NCI-H2171 (cell line): Measurements from ENCODE around the gene TPRN.
A peak's percentile ranks its signal among the peaks of the same experiment; 100 is the strongest.

Source experiments
- DNase-seq: peaks from one replicate; lab custom pipeline; 2025; lab: John Stamatoyannopoulos, UW

The TPRN gene

DNA sequence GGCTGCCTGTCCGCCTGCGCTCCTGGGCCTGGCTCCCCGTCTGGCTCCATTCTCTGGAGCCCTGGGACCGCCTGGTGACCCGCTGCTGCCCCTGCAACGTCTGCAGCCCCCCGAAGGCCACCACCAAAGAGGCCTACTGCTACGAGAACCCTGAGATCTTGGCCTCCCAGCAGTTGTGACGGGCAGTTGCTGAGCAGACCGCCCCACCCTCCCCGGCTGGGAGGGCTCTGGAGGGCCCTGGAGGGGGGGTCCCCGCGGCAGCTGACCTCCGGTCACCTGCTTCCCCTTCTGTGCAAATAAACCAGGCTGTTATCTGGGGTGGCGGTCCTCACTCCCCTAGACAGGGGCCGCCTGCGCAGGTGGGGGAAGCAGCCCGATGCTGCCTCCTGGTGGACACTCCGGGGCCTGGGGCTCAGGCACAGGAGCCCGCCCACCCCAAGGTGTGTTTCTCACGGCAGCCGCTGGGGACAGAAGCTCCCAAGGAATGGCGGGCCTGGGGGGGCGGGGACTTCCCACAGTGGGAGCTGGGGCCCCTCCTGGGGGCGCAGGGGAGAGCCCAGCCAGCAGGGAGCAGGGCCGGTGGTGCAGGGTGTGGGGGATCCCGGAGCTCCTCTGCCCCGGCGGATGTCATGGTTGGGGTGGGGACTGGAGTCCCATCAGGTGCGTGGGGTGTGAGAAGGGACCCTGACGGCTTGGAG lies 35.8 kb upstream of the TPRN start:
- DNase-seq: peak; percentile 96

DNA sequence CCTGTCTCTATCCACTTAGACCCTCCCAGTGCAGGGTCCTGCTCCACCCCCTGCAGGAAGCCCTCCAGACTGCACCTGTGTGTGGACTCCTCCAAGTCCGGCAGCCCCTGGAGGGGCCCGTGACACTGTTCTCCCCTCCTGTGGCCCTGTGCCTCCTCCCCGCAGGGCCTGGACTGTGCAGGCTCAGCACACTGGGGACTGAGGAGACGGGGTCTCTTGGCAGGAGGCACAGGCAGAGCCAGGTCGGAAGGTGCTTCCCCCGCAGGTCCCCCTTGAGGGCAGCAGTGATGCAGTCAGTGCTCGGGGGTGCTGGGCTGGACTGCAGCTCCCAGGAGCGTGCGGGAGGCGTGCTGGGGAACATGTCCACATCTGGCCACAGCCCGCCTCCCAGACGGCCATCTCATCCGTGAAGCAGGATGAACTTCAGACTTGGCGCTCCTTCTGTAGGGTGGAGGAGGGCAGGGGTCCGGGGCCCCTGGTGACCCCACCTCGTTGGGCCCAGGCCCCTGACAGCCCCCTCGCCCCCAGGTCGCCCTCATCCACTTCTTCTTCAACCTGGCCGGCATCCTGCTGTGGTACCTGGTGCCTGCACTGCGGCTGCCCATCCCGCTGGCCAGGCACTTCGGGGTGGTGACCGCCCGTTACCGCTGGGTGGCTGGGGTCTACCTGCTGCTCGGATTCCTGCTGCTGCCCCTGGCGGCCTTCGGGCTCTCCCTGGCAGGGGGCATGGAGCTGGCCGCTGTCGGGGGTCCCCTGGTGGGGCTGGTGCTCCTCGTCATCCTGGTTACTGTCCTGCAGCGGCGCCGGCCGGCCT lies 35.1 kb upstream of the TPRN start:
- no peak for DNase-seq

DNA sequence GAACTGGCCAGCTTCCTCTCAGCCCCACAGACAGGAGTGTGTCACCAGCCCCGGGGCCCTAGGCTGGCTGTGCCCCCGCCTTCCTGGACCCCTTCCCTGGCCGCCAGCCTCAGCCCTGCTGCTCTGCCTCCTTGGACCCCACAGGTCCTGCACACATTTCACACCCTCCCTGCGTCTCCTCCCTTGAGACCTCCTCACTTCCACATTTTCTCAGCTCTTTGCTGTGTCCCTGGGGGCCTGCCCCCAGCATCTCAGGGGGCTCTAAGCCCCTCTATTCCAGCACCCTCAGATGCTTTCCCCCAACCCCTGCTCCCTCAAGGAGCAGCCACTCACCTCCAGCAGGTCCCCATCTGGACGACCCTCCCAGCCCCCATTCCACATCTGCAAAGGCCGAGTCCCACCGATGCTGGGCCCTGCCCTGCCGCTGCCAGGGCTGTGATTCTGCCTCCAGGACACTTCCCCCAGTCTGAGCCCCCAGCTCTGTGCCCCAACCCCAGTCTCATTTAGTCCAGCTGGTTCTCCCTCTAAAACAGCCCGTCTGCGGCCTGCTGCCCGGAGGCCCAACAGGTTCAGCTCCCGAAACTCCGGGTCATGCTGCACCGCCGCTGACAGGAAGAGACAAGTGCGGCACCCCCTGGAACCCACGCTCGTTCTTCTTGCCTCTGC lies 34.4 kb upstream of the TPRN start:
- no peak for DNase-seq

DNA sequence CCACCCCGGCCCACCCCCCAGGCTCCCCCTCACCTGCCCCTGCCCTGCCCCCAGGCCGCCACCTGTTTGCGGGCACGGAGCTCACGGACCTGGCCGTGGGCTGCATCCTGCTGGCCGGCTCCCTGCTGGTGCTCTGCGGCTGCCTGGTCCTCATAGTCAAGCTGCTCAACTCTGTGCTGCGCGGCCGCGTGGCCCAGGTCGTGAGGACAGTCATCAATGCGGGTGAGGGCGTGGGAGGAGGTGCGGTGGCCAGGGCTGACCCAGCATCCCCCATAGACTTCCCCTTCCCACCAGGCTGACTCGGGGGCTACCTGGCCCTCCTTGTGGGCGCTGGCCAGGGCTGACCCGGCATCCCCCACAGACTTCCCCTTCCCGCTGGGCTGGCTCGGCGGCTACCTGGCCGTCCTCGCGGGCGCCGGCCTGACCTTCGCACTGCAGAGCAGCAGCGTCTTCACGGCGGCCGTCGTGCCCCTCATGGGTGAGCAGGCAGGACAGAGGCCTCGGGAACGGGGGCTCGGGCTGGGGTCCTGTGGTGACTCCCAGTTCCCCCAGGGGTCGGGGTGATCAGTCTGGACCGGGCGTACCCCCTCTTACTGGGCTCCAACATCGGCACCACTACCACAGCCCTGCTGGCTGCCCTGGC lies 33.6 kb upstream of the TPRN start:
- no peak for DNase-seq

DNA sequence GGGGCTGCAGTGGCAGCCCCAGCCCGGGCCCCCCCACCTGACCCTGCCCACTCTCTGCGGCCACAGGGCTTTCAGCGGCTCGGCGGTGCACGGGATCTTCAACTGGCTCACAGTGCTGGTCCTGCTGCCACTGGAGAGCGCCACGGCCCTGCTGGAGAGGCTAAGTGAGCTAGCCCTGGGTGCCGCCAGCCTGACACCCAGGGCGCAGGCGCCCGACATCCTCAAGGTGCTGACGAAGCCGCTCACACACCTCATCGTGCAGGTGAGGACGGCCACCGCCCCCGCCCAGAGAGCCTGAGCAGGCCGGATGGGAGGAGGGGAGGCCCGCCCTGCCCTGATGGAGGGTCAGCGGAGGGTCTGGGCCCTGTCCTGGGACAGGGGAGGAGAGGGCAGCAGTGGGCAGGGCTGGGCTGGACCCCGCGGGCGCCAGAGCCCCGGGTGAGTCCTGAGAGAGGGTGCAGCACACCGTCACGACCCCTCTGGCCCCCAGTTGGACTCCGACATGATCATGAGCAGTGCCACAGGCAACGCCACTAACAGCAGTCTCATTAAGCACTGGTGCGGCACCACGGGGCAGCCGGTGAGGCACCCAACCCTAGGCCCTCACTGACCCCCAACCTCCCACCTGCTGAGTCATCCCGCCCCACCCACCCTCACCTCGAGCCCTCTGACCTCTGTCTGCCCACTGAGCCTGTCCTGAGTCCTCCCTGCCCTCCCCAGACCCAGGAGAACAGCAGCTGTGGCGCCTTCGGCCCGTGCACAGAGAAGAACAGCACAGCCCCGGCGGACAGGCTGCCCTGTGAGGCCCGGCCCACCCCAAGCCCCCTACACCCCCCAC lies 32.8 kb upstream of the TPRN start:
- DNase-seq: no peak

DNA sequence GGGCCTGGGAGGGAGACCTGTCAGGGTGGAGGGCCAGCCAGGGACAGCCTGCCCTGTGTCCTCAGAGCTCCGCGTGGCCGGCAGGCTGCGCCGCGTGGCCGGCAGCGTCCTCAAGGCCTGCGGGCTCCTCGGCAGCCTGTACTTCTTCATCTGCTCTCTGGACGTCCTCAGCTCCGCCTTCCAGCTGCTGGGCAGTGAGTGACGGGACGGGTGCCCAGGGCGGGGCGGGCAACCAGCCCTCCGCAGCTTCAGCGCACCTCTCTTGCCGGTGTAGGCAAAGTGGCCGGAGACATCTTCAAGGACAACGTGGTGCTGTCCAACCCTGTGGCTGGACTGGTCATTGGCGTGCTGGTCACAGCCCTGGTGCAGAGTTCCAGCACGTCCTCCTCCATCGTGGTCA lies 32.0 kb upstream of the TPRN start:
- DNase-seq: no peak

DNA sequence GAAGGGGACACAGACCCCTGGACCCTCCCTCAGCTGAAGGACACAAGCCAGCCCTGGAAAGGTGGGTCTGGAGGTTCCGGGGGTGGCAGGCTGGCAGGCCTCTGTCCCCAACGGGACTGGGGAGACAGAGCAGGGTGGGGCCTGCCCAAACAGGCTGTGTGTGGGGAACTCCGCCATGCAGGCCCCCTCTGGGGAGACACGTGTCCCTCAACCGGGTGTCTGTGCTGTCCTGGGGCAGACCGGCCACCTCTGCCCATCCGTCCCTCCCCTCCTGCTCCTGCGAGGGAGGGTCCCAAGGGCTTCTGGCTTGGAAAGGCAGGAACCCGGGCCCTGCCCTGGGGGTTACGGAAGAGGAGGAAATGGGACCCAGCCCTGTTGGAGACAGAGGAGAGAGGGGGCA lies 31.6 kb upstream of the TPRN start:
- DNase-seq: no peak

DNA sequence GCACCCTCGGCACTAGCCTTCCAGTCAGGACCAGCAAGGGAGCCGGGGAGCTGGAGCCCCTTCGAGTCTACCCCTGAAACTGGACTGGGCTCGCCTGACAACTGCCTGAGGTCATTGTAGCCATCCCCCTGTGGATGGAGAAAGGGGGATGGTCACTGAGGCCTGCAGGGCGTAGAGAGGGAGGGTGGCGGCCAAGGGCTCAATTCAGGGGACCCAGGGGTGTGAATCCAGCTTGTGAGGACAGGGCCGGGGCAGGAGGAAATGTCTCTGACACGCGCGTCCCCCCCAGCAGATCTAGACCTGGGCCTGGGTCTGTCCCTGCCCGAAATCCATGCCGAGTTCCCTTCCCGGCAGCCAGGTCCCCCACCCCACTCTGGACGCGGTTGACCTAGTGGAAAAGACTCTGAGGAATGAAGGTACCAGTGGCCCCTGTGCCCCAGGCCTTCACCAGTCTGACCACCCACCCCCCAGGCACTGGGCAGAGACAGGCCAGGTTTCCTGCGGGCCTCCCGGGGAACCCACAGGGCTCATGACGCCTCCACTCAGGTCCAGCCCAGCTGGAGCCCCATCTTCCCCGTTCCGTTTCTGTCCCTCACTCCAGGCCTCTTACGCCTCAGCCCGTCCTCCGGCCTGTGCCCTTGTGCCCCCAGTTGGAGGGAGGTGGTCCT lies 31.0 kb upstream of the TPRN start:
- no peak for DNase-seq

DNA sequence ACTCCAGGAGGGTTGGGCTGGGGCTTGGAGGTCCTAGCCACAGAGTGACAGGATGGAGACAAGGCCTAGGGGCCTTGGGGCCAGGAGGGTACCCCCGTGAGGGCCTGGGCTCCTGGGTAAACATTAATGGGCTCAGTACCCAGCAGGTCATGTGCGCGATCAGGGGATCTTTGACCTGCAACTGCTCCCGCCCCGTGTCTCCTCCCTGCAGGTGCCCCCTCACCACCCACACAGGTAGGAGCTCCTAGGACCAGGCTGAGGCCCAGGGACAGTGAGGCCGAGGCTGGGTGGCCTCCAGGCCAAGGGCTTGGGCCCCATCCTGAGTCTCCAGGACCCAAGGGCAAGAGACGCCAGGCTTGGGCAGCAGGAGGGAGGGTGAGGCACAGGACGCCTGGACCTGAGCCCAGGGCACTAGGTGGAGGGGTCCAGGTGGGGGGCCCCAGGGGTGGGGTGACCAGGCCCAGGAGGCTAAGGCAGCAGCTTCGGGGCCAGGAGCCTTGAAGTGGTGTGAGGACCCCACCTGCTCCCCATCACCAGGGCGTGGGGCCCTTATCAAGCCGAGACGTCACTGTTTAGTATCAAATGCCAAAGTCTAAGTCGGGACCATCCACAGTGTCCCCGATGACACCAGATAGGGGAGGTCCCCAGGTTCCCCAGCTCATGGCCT lies 30.3 kb upstream of the TPRN start, which contains the start of gene SLC34A3:
Gene SLC34A3, plus strand, starts transcription at position 197 of the 667 bp plus-strand sequence. CDS start 802 bp downstream, outside the sequence.
- DNase-seq: no peak

DNA sequence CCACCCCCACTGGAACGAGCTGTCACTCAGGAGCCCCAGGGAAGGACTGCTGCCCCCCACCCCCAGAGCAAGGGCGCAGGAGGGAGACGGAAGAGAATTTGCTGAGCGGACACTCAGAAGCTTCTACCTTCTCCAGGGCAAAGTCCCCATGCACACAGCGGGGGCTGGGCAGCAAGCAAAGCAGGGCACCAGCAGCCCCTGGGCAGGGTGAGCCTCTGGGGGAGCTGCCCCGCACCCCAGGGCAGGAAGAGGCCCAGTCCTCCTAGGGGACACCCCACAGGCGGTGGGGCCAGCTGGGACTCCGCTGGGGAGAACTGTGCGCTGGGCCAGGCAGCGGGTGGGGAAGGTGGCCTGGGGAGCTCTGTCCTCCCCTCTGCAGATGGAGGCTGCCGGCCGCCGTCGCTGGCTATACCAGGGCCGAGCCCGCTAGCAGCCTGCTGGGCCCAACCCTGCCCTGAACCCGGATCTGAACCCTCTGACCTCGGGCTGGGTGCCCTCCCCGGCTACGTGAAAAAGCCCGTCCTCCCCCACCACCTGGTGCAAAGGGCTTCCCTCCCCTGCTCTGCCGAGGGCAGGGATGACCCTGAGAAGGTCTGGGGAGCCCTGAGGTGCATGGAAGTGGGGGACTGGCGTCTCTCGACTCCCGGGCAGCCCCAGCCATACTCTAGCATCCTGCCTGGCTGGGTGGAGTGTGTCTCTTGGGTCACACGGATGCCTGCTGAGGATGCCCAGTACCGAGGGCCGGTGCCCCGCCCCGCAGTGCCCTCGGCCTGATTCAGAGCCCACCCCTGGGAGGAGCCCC lies 29.6 kb upstream of the TPRN start:
- DNase-seq: no peak

DNA sequence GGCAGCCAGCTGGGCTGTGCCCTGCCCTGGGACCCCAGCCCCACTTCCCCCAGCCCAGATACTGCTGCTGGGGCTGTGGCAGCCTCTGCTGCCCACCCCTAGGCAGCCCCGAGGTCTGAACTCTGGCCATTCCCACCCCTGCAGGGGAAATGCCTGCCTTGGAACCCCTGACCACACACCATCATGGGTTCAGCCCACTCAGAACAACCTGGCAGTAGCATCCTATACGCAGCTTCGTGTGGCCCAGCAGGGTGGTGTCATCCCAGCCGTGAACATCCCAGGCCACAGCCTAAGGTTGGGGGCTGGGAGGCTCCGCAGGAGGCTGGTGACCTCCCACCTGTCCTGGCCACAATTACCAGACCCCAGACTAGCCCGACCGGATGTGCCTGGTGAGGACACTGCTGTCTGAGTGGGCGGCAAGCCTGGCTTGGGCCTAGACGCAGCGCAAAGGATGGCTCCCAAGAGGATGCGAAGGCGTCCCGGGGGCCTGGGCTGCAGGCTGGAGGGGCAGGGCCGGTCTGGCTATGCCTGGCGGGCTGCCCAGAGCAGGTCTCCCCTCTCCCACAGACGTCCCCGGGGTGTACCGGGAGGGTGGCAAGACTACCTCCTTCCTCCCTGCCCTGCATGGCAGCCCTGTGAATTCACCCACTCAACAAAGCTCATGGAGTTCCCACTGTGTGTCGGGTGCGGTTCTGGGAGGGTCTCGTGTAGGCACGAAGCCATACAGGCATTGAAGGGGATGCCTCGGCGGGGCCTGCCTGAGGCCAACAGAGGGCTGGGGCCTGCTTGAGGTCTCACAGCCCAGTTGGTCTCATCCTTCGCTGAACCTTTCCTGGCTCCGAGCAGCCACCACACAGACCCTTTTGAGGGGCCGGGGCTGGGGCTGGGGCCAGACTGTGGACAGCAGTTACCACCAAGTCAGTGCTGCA lies 28.7 kb upstream of the TPRN start:
- DNase-seq: no peak

DNA sequence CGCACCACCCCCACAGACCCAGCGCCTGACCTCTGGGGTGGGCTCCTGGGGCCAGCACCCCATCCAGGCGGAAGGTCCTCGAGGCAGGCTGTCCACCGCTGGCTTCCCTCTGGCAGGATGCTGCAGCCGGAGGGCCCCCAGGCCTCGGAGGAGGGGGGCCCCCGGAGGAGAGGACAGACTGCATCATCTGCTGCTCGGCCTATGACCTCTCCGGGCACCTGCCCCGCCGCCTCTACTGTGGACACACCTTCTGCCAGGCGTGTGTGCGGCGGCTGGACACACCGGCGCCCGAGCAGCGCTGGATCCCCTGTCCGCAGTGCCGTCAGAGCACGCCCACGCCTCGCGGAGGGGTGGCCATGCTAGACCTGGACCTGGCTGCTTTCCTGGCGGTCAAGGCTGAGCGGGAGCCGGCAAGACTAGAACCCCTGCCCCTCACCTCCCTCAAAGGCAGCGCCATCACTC lies 28.0 kb upstream of the TPRN start:
- DNase-seq: no peak

DNA sequence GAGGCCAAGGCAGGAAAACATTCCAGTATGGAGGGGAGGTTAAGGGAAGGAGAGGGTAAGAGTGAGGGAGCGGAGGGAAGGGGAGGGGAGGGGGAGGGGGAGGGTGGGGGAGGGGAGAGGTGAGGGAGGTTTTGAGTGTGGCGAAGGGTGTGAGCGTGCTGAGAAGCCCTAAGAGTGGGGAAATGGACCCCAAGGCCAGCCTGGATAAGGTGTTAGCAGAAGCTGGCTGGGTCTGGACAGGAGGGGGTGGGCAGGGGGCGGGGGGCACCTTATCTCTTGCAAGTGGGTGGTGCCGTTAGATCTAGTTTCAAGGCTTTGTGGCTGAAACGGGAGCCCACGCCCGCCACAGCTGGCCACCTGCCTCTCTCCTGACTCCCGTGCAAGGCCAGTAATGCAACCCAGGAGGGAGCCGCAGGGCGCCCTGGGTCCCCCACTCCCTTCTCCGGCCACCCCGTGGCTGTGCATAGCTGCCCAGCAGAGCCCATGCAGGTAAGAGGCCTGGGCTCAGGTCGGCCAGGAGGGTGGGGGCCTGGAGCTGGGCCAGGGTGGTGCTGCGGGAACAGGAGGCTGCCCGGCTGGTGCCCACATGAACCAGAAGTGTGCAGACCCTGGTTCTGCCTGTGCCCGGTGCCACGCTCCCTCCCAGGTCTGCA lies 27.4 kb upstream of the TPRN start:
- no peak for DNase-seq

DNA sequence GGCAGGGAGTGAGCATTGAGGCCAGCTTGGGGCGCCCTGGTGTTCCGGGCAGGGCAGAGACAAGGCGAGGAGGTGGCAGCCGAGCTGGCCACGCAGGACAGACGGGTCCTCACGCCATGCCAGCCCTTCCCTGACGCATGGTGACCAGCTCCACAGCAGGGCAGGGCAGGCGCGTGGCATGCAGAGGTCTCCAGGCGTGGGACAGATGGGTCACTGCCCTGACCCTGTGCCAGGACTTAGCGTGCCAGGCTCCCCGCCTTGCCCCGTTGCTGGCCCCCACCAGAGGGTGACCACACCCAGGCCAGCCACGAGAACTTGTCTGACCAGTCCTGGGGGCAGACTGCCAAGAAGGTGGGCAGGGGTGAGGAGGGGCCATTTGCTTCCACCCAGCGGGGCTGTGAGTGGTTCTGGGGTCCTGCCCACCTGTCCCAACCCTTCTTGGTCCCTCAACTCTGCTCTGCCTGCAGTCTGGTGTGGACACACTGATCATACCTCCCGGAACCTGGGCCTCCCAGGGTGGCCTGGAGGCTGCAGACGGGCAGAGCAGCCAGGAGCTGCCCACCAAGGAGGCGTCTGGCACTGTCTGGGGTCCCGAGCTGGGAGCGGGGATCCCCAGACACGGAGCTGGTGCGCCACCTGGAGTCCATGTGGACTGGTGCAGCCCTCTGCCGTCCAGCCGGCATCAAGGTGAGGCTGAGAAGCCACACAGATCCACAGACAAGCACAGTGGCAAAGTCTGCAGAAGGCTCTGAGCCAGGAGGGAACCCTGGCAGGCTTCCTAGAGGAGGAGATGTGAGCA lies 26.7 kb upstream of the TPRN start, which contains the start of gene RNF224:
Gene RNF224, plus strand, starts transcription at position 449 of the 799 bp plus-strand sequence. CDS start 834 bp downstream, outside the sequence.
- peak; percentile 89 for DNase-seq

DNA sequence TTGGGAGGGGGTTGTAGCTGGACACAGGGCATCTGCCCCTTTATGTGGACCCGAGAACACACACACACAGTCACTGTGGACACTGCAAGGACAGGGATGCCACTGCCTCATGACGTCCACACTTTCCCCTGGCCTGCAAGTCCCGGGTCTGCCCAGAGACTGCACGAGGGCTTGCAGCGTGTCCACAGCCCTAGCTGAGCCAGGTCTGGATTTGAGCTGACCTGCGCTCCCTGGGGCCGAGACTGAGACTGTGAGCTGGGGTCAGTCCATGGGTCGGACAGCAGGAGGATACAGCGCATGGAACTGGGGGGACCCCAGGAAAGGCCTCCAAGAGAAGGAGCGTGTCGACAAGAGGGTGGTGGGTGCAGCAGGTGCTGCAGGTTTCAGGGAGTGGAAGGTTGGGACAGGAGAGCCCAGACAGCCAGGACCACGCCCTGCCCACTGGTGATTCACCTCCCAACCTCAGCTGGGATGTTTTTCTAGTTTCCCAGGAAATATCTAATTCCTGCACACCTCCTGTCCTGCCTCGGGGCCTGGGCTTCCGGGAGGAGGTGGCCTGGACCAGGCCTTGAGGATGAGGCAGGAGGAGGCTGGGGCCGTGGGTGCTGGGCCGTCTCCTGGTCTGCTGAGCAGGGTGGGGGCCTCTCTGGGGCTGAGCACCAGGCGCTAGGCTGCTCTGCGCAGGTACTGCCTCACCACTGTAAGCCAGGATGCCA lies 26.0 kb upstream of the TPRN start:
- no peak for DNase-seq

DNA sequence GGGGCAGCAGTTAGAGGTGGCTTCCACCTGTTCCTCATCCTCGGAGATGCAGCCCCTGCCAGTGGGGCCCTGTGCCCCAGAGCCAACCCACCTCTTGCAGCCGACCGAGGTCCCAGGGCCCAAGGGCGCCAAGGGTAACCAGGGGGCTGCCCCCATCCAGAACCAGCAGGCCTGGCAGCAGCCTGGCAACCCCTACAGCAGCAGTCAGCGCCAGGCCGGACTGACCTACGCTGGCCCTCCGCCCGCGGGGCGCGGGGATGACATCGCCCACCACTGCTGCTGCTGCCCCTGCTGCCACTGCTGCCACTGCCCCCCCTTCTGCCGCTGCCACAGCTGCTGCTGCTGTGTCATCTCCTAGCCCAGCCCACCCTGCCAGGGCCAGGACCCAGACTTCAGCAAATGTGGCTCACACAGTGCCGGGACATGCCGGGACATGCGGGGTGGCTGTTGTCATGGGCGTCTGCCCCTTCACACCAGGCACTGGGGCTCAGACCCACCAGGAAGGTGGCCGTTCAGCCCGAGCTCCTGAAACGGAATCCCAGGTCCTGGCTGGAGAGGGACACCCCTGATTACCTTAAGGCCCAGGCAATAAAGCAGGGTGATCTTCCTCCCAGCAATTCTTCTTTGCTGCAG lies 25.3 kb upstream of the TPRN start:
- no peak for DNase-seq
